Glomerular endothelial cell (primary cell): ENCODE results near the gene PIGV. TPM values are rescaled to one million over a fixed set of nuclear protein-coding genes. Genes with fewer than 3 reads are reported as not detected.

Experiments used
- DNase-seq: peaks from one replicate; pipeline ENCODE4 v3.0.0-alpha.2; 2011; ENCODE audit warnings: low read depth, low spot score; ENCODE audit errors: extremely low read depth
- total RNA-seq: library from RNA; depleted of rRNA; stranded (reverse); fragments of >200 nt; gene quantifications from 2 replicates; pipeline ENCODE4 v1.2.3, GENCODE V29; 2015

Gene PIGV
- total RNA-seq, 1 donor from 2014 or later, result 9.5 TPM

- no peak for DNase-seq
These were observed 16.0 kb upstream of the PIGV start for GRCh38 chr1:26771643-26772321.

- DNase-seq, result no peak
These were observed 15.1 kb upstream of the PIGV start for GRCh38 chr1:26772687-26773086.

GRCh38 chr1:26774462-26774861 is 13.3 kb upstream of the PIGV start:
- DNase-seq, result no peak

GRCh38 chr1:26775666-26776065 is 12.1 kb upstream of the PIGV start:
- DNase-seq, result no peak

- DNase-seq, result no peak
These were observed 8.6 kb upstream of the PIGV start for GRCh38 chr1:26779098-26779668.

- no peak for DNase-seq
These were observed 7.3 kb upstream of the PIGV start for GRCh38 chr1:26780344-26780957.

- DNase-seq, result no peak
These were observed 6.4 kb upstream of the PIGV start for GRCh38 chr1:26781206-26781825.

GRCh38 chr1:26782521-26783212 is 5.1 kb upstream of the PIGV start:
- no peak for DNase-seq

GRCh38 chr1:26783646-26784022 is 4.1 kb upstream of the PIGV start:
- DNase-seq, result no peak

- DNase-seq, result no peak
These were observed 3.5 kb upstream of the PIGV start for GRCh38 chr1:26784023-26784871.

GRCh38 chr1:26784886-26785285 is 2.9 kb upstream of the PIGV start:
- no peak for DNase-seq

GRCh38 chr1:26785611-26786436 is 1.9 kb upstream of the PIGV start:
- DNase-seq, result no peak

- DNase-seq, result no peak
These were observed 1.0 kb upstream of the PIGV start for GRCh38 chr1:26786437-26787380.

GRCh38 chr1:26787381-26787705 is 407 bp upstream of the PIGV start:
- no peak for DNase-seq

- DNase-seq, result no peak
These were observed 700 bp downstream of the PIGV start for GRCh38 chr1:26788515-26788785.

- DNase-seq, result no peak
These were observed 1.3 kb downstream of the PIGV start for GRCh38 chr1:26788836-26789611.

- DNase-seq, result no peak
These were observed 1.8 kb downstream of the PIGV start for GRCh38 chr1:26789612-26789865.

GRCh38 chr1:26789931-26790330 is 2.2 kb downstream of the PIGV start:
- DNase-seq, result no peak
